ENCODE results near the gene NAA38.

Gene NAA38

GRCh38 chr17:7881276-7882054 lies 24.1 kb upstream of the NAA38 start:
- no peak for DNase-seq

DNA sequence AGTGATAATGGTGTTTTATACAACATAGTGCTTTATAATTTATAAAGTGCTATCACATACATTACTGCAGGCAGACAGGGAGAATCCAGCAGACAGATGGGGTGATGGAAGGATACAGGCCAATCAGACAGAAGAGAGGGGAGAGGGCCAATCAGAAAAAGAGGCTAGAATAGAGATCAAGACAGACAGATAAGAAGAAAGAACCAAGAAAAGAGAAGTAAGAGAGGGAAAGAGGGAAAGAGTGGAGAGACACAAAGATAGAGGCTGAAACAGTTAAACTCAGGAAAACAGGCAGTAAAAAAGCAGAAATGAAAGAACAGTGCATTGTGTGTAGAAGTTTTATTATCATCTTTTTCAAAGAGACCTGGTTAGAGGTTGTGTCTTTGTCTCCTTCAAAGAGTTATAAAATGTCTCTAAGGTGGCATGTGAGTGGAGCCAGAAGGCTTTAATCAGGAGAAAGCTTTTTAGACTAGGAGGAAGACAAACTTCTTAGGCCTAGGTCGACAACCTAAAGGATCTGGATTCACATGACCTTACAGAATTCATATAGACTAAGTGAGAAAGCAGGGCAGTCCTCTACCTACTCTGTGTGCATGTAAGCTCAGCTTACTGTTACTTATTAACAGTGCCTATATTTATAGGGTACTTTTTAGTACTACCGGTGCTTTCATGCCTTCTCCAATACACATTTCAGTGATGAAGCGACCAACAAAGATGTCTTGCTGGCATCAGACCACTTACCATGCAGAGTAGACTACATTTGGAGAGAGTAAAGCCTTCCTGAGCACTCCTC lies 22.9 kb upstream of the NAA38 start:
- DNase-seq: no peak

GRCh38 chr17:7878234-7878633 lies 20.9 kb upstream of the NAA38 start:
- no peak for DNase-seq

- DNase-seq: no peak
Measured at GRCh38 chr17:7875804-7876370, 18.5 kb upstream of the NAA38 start.

GRCh38 chr17:7873051-7873450 lies 15.7 kb upstream of the NAA38 start:
- no peak for DNase-seq

DNA sequence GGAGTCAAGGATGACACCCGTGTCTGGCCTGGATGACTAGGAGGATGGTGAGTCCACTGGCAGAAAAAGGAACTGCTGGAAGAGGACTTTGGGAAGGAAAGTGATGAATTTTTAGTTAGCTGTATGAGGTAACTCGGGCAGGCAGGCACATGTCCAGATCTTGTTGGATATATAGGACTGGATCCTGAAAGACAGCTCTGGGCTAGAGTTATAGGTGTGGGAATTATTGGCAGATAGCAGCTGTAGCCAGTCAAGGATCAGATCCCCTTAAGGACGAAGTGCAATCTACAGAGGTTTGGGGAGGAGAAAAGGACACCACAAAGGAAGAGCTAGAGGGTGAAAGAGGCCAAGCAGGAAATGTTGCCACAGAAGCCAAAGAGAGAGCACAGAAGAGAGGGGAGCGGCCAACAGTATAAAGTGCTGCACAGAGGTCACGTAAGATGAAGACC lies 10.5 kb upstream of the NAA38 start:
- peak; percentile 58 for DNase-seq

DNA sequence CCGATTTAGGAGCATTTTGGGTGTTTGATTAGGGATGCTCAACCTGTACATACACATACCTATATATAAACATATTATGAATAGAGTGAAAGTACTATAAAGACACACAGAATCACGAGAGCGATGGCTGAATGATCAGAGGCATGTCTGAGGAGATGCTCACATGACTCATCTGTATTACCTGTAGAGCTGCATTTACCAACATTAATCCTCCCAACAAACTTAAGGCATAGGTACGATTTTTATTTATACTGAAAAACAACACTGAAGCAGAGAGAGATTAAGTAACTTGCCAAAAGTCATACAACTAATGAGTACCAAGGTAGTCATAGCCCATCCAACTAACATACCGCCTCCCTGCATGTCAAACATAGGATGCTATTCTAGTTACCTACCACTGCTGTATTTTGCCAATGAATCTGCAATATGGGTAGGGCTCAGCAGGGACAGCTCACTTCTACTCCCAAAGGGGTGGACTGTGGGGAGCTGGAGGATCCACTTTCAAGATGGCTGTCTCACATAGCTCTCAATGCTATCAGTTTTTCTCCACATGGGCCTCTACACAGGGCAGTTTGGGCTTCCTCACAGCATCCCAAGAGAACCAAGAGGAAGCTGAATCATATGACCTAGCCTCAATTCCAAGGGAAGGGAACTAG lies 7.8 kb upstream of the NAA38 start:
- peak; percentile 47 for DNase-seq

GRCh38 chr17:7864384-7864783 lies 7.0 kb upstream of the NAA38 start:
- DNase-seq: peak; percentile 37

DNA sequence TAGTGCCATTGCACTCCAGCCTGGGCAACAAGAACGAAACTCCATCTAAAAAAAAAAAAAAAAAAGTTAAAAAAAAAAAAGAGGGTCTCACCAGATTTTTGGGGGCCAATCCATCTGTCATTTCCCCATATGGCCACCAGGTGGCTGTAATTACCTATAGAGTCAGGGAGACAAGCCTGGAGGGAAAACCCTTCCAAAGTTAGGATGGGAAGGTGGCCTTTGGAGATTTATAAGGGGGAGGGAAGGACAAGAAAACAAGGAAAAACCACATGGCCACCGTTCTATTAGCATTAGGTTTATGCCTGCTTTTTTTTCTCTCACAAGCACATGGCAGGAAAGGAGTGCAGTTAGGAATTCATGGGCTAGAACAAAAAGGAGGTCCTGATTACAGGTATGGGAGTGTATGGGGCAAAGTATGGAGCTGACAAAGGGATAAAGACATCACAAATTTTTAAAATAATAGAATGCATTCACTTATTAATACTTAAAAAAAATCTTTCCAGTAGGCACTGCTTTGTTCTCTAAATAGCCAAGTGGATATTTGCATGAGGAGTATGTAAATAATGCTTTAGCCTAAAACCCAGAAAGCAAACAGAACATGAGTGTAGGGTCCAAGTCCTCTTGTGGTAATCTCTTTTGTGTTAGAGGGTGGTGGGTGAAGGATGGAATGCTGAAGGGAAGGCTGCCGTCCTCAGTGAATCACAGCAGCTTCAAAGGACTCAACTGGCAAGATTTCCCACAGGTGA lies 5.5 kb upstream of the NAA38 start:
- peak; percentile 72 for DNase-seq

GRCh38 chr17:7859028-7859427 lies 1.7 kb upstream of the NAA38 start:
- peak; percentile 50 for DNase-seq

DNA sequence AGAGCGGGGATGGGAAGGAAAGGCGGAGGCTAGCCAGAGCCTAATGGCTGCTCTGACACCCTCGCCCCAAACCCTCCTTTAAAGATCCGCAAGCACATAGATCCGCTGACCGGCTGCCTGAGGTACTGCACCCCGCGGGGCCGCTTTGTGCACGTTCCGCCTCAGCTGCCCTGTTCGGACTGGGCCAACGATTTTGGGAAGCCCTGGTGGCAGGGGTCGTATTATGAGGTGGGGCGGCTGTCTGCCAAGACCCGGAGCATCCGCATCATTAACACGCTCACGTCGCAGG lies 1.1 kb upstream of the NAA38 start:
- DNase-seq: no peak

DNA sequence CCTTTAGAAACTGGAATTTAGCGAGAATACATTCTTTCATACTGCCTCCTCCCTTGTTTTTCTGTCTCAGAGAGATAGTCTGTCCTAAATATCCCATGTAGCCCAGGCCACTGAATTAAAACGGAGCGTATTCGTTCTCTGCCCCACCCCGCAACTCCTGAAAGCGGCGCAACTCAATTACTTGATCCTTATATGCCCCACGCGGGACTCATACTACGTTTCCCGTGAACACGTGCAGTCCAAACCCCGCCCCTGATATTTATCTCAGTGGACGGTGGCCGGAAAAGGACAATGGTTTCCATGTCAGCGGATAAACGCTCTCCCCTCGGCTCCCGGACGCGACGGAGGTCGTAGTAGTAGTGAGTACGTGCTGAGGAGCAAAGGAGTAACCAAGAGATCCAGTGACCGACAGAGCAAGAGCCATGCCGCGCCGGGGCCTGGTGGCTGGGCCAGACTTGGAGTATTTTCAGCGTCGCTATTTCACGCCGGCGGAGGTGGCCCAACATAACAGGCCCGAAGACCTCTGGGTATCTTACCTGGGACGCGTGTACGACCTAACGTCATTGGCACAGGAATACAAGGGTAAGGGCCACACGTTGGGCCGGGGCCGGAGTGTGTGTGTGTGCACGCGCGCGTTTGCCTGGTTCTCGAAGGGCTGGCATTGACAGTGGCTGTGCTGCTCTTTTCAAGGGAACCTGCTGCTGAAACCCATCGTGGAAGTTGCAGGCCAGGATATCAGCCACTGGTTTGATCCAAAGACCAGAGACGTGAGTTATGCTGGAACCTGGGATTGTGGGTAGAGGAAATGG lies 558 bp upstream of the NAA38 start, which contains the start of gene CYB5D1:
CYB5D1 (plus strand) TSS at position 291 of the 809 bp plus-strand sequence; CDS start at position 423, 132 bp downstream.
- peak; percentile 95 for DNase-seq

DNA sequence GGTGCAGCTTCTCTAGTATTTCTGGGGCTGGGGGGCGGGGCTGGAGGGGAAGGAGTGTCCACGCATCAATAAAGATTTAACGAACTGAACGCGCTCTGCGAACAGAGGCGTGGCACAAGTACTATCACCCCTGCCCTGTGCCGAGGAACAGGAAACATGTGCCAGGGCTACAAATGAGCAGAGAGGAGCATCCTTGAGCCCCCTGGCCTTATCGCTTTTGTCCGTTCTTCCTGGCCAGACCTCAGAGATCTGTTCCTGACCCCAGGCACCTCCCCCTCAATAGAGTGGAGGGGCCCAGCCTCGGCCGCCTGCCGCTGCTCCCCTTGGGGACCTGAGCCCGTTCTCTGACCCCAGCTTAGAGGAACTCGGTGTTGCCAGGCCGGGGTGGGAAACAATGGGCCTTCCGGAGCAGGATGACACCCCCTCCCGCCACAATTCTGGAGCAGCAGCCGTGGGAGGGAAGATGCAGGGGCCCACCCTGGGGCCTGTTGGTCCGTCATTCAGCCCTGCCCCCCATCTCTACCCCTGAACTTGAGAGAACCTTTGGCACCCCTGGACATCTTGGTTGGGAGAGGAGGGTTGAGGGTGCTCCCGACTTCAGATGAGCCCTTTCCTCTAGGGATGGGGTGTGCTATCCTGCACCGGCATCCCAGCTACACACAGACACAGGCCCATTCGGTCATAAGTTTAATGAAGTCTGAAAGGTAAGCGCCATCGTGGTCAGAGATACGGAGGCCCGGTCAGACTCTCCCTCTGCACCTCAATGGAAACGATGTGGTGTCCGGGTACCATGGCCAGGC lies 1.1 kb downstream of the NAA38 start:
- DNase-seq: peak; percentile 76

DNA sequence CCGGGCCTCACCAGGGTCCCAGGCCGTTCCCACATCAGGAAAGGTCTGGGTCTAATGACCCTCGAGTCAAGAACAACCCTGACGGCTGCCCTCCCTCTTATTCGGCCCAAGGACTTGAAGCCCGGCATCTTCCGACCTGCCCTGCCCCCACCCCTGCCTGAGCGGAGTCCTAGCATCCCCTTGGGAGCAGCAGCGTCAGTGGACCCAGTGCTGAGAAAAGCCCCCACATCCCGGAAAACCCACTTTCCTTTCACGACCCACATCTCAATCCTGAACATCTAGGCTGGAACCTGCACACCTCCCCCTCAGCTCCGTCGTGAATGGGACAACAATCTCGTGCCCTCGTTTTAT lies 1.7 kb downstream of the NAA38 start:
- DNase-seq: no peak

DNA sequence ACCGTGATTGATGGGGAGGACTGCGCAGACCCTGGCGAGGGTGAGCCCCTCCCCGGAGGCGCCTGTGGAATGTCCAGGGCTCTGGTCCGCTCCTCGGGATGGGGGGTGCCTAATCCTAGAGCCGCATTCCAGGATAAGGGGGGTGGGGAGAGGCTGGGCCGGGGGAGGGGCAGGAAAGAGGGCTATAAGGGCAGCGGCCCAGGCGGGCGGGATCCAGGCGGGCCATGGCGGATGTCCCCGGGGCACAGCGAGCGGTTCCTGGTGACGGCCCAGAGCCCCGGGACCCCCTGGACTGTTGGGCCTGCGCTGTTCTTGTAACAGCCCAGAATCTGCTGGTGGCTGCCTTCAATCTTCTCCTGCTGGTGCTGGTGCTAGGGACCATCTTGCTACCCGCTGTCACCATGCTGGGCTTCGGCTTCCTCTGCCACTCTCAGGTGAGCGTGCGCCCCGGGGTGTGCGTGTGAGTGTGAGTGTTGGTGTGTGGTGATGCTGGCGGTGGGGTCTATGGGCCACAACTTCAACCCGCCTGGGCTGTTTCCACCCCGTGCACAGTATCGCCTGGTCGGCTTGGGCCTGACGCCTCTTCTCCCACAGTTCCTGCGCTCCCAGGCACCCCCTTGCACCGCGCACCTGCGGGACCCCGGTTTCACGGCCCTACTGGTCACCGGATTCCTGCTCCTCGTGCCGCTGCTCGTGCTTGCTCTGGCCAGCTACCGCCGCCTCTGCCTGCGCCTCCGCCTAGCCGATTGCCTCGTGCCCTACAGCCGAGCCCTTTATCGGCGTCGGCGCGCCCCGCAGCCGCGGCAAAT lies 2.3 kb downstream of the NAA38 start, which contains the start of gene TMEM88:
TMEM88 (plus strand) TSS at position 216 of the 809 bp plus-strand sequence; CDS start at position 225, 9 bp downstream.
- DNase-seq: peak; percentile 63

GRCh38 chr17:7854078-7854777 lies 3.1 kb downstream of the NAA38 start:
- peak; percentile 55 for DNase-seq

DNA sequence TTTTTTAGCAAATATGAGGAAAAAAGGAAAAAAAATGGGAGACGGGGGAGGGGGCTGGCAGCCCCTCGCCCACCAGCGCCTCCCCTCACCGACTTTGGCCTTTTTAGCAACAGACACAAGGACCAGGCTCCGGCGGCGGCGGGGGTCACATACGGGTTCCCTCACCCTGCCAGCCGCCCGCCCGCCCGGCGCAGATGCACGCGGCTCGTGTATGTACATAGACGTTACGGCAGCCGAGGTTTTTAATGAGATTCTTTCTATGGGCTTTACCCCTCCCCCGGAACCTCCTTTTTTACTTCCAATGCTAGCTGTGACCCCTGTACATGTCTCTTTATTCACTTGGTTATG lies 3.7 kb downstream of the NAA38 start:
- no peak for DNase-seq

DNA sequence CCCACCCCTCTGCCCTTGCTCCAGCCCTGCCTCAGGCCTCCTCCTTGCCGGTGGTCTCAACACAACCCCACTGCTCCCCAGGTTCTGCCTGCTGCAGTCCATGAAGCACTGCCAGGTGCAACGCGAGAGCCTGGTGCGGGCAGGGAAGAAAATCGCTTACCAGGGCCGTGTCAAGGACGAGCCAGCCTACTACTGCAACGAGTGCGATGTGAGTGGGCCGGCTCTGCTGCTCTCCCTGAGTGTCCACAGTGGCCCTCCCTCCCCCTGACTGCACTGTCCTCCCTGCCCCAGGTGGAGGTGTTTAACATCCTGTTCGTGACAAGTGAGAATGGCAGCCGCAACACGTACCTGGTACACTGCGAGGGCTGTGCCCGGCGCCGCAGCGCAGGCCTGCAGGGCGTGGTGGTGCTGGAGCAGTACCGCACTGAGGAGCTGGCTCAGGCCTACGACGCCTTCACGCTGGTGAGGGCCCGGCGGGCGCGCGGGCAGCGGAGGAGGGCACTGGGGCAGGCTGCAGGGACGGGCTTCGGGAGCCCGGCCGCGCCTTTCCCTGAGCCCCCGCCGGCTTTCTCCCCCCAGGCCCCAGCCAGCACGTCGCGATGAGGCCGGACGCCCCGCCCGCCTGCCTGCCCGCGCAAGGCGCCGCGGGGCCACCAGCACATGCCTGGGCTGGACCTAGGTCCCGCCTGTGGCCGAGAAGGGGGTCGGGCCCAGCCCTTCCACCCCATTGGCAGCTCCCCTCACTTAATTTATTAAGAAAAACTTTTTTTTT lies 4.3 kb downstream of the NAA38 start:
- DNase-seq: no peak

DNA sequence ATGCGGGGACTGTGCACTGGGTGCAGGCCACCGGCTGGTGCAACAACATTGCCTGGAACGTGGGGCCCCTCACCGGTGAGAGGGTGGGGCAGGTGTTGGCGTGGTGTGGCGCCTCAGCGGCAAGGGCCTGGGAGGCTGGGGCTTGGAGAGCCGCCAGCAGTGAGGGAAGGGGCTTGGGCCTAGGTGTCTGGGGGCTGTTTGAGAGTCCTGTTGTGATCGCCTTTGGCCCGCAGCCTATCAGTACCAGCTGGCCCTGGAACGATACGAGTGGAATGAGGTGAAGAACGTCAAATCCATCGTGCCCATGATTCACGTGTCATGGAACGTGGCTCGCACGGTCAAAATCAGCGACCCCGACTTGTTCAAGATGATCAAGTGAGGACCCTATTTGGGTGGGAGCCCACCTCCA lies 5.1 kb downstream of the NAA38 start:
- no peak for DNase-seq
